Stomach smooth muscle (tissue), 2 donors: ENCODE data around the gene FABP6.
"Not testable (repeated sequence)": the region's sequence is repeated elsewhere in the genome, so short reads cannot be mapped to it uniquely, and the experiment has no call there.

Source experiments
- H3K27ac ChIP-seq: one replicate; pipeline ENCODE4 v1.7.0; 2013; ENCODE audit warnings: mild to moderate bottlenecking, low read length, inconsistent platforms
- H3K27me3 ChIP-seq, 2 donors: one replicate each; pipeline ENCODE4 v1.7.0; 2013; ENCODE audit warnings: low read length in 2 of 2; ENCODE audit not compliant: insufficient read depth in 2 of 2, control insufficient read depth in 1 of 2
- H3K36me3 ChIP-seq, 2 donors: one replicate each; pipeline ENCODE4 v1.7.0; 2013; ENCODE audit warnings: low read length in 2 of 2; ENCODE audit not compliant: control insufficient read depth in 2 of 2, insufficient read depth in 2 of 2
- H3K4me1 ChIP-seq: one replicate; pipeline ENCODE4 v1.7.0; 2013; ENCODE audit warnings: low read length; ENCODE audit not compliant: control insufficient read depth, insufficient read depth
- H3K4me3 ChIP-seq, 2 donors: one replicate each; pipeline ENCODE4 v1.7.0; 2013; ENCODE audit warnings: low read length in 2 of 2
- H3K9ac ChIP-seq, 2 donors: one replicate each; pipeline ENCODE4 v1.7.0; 2013; ENCODE audit warnings: low read length in 2 of 2, mild to moderate bottlenecking in 1 of 2
- H3K9me3 ChIP-seq, 2 donors: one replicate each; pipeline ENCODE4 v1.7.0; 2013; ENCODE audit warnings: low read length in 2 of 2; ENCODE audit not compliant: control insufficient read depth in 2 of 2
- donor health status: healthy.
- donor health status: Pancreatic carcinoma.

Gene FABP6

GRCh38 chr5:160221082-160221481, 8.2 kb upstream of the FABP6 start:
- H3K4me3 ChIP-seq, result no peak overlapping the region
- H3K4me1 ChIP-seq, result no peaks in the 10 kb centered on the region
- no peak overlapping the region for H3K27ac ChIP-seq
- H3K36me3 ChIP-seq, result no peaks in the 10 kb centered on the region
- no peaks in the 10 kb centered on the region for H3K9me3 ChIP-seq
- no peak overlapping the region for H3K9ac ChIP-seq
- no peaks in the 10 kb centered on the region for H3K27me3 ChIP-seq

- Histone ChIP-seq H3K4me1 (no peaks in the 10 kb centered on the region), H3K9me3 (no peaks in the 10 kb centered on the region), H3K27me3 (no peaks in the 10 kb centered on the region), H3K4me3 (no peak overlapping the region), H3K36me3 (no peaks in the 10 kb centered on the region), H3K27ac (no peak overlapping the region), H3K9ac (no peak overlapping the region)
Observed at GRCh38 chr5:160227012-160227411, 2.3 kb upstream of the FABP6 start.

GRCh38 chr5:160230686-160231527, 1.6 kb downstream of the FABP6 start:
- Histone ChIP-seq H3K4me3 (no peak overlapping the region), H3K4me1 (no peaks in the 10 kb centered on the region), H3K27ac (no peak overlapping the region), H3K27me3 (no peaks in the 10 kb centered on the region), H3K9ac (no peak overlapping the region), H3K36me3 (no peaks in the 10 kb centered on the region), H3K9me3 (no peaks in the 10 kb centered on the region)

- no peaks in the 10 kb centered on the region for H3K36me3 ChIP-seq
- no peak overlapping the region for H3K9ac ChIP-seq
- no peak overlapping the region for H3K27ac ChIP-seq
- H3K27me3 ChIP-seq, result no peaks in the 10 kb centered on the region
- no peaks in the 10 kb centered on the region for H3K4me1 ChIP-seq
- H3K4me3 ChIP-seq, result no peak overlapping the region
- H3K9me3 ChIP-seq, result no peaks in the 10 kb centered on the region
Observed at GRCh38 chr5:160231783-160232342, 2.6 kb downstream of the FABP6 start.

GRCh38 chr5:160233215-160233614, 3.9 kb downstream of the FABP6 start:
- no peak overlapping the region for H3K4me3 ChIP-seq
- no peaks in the 10 kb centered on the region for H3K27me3 ChIP-seq
- no peaks in the 10 kb centered on the region for H3K4me1 ChIP-seq
- H3K9ac ChIP-seq, result no peak overlapping the region
- H3K9me3 ChIP-seq, result no peaks in the 10 kb centered on the region
- no peak overlapping the region for H3K27ac ChIP-seq
- no peaks in the 10 kb centered on the region for H3K36me3 ChIP-seq

- Histone ChIP-seq H3K9ac (no peak overlapping the region), H3K27ac (no peak overlapping the region), H3K4me1 (no peaks in the 10 kb centered on the region), H3K9me3 (no peaks in the 10 kb centered on the region), H3K27me3 (no peaks in the 10 kb centered on the region), H3K36me3 (no peaks in the 10 kb centered on the region), H3K4me3 (no peak overlapping the region)
Observed at GRCh38 chr5:160235731-160236130, 6.4 kb downstream of the FABP6 start.

GRCh38 chr5:160237571-160238093, 8.3 kb downstream of the FABP6 start:
- H3K4me3 ChIP-seq, result no peak overlapping the region
- no peak overlapping the region for H3K9ac ChIP-seq
- H3K4me1 ChIP-seq, result no peaks in the 10 kb centered on the region
- no peaks in the 10 kb centered on the region for H3K9me3 ChIP-seq
- no peak overlapping the region for H3K27ac ChIP-seq
- no peaks in the 10 kb centered on the region for H3K27me3 ChIP-seq
- H3K36me3 ChIP-seq, result no peaks in the 10 kb centered on the region

- Histone ChIP-seq H3K9ac (no peak overlapping the region), H3K27ac (no peak overlapping the region), H3K27me3 (no peaks in the 10 kb centered on the region), H3K4me3 (no peak overlapping the region), H3K36me3 (no peaks in the 10 kb centered on the region), H3K4me1 (no peaks in the 10 kb centered on the region), H3K9me3 (no peaks in the 10 kb centered on the region)
Observed at GRCh38 chr5:160240350-160240749, 11.0 kb downstream of the FABP6 start.

- Histone ChIP-seq H3K4me1 (no peaks in the 10 kb centered on the region), H3K4me3 (no peak overlapping the region), H3K27me3 (no peaks in the 10 kb centered on the region), H3K9me3 (no peaks in the 10 kb centered on the region), H3K9ac (no peak overlapping the region), H3K36me3 (no peaks in the 10 kb centered on the region), H3K27ac (no peak overlapping the region)
Observed at GRCh38 chr5:160242145-160242544, 12.8 kb downstream of the FABP6 start.

GRCh38 chr5:160245506-160246086, 16.3 kb downstream of the FABP6 start:
- Histone ChIP-seq H3K9me3 (no peaks in the 10 kb centered on the region), H3K4me3 (no peak overlapping the region), H3K27ac (no peak overlapping the region), H3K4me1 (no peaks in the 10 kb centered on the region), H3K9ac (no peak overlapping the region), H3K36me3 (no peaks in the 10 kb centered on the region), H3K27me3 (no peaks in the 10 kb centered on the region)

GRCh38 chr5:160249570-160249969, 20.3 kb downstream of the FABP6 start:
- not testable (repeated sequence) for H3K36me3 ChIP-seq, H3K27ac ChIP-seq, H3K4me1 ChIP-seq, H3K27me3 ChIP-seq, H3K9ac ChIP-seq, H3K9me3 ChIP-seq, H3K4me3 ChIP-seq
